ENCODE measurements around the gene SLC13A3.

GRCh38 chr20:46698788-46699187, 47.5 kb upstream of the SLC13A3 start:
- TF ChIP-seq ZSCAN20 (CRISPR knock-in tag; IDR thresholded peaks at IDR 0.05) = no peak
- TF ChIP-seq MAFK (IDR thresholded peaks at IDR 0.05; ENCODE audit: partially characterized antibody) = no peak
- no peak for TF ChIP-seq NPAS2 (CRISPR knock-in tag; IDR thresholded peaks at IDR 0.05; ENCODE audit: borderline replicate concordance)
- TF ChIP-seq EP300 (IDR thresholded peaks at IDR 0.05) = no peak
- TF ChIP-seq CHD2 (IDR thresholded peaks at IDR 0.05; ENCODE audit: low read length, partially characterized antibody) = no peak
- no peak for TF ChIP-seq CTCF (IDR thresholded peaks at IDR 0.05)
- no peak for TF ChIP-seq SMC3 (IDR thresholded peaks at IDR 0.05)
- TF ChIP-seq TFCP2L1 (CRISPR knock-in tag; IDR thresholded peaks at IDR 0.05) = no peak
- no peak for TF ChIP-seq HMGXB4 (CRISPR knock-in tag; IDR thresholded peaks at IDR 0.05; ENCODE audit: borderline replicate concordance)
- TF ChIP-seq HOXB13 (CRISPR knock-in tag; IDR thresholded peaks at IDR 0.05; ENCODE audit: low read depth) = no peak
- TF ChIP-seq, protein P1, sequence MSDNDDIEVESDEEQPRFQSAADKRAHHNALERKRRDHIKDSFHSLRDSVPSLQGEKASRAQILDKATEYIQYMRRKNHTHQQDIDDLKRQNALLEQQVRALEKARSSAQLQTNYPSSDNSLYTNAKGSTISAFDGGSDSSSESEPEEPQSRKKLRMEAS (IDR thresholded peaks at IDR 0.05) = no peak
- TF ChIP-seq PHF8 (IDR thresholded peaks at IDR 0.05; ENCODE audit: borderline replicate concordance, low read depth) = no peak
